IPS-20b (cell line): ENCODE results near the gene ZDHHC21.
"Not testable (repeated sequence)": the region's sequence is repeated elsewhere in the genome, so short reads cannot be mapped to it uniquely, and the experiment has no call there.

Experiments used
- H3K27ac ChIP-seq: one replicate; pipeline ENCODE4 v1.5.1; 2013; ENCODE audit warnings: low read length
- H3K27me3 ChIP-seq: 2 replicates; pipeline ENCODE4 v1.6.1; 2013; ENCODE audit warnings: mild to moderate bottlenecking, low read length, inconsistent platforms; ENCODE audit not compliant: insufficient read depth
- H3K36me3 ChIP-seq: 2 replicates; pipeline ENCODE4 v1.6.1; 2013; ENCODE audit warnings: low read depth, mild to moderate bottlenecking, inconsistent platforms, low read length, moderate library complexity; ENCODE audit not compliant: insufficient read depth
- H3K4me1 ChIP-seq: 2 replicates; pipeline ENCODE4 v1.6.1; 2013; ENCODE audit warnings: mild to moderate bottlenecking, control low read depth, inconsistent platforms, low read length, moderate library complexity; ENCODE audit not compliant: insufficient read depth
- H3K4me3 ChIP-seq: 2 replicates; pipeline ENCODE4 v1.5.1; 2013; ENCODE audit warnings: mild to moderate bottlenecking, low read length, inconsistent platforms
- H3K9ac ChIP-seq: 2 replicates; pipeline ENCODE4 v1.6.1; 2013; ENCODE audit warnings: low read depth, mild to moderate bottlenecking, inconsistent platforms, low read length, moderate library complexity
- H3K9me3 ChIP-seq: 2 replicates; pipeline ENCODE4 v1.6.1; 2013; ENCODE audit warnings: mild to moderate bottlenecking, low read depth, low read length, inconsistent platforms; ENCODE audit not compliant: insufficient read depth

ZDHHC21 gene

GRCh38 chr9:14710804-14711203 is 17.6 kb upstream of the ZDHHC21 start:
- H3K27me3 ChIP-seq, result no peaks in the 10 kb centered on the region
- H3K27ac ChIP-seq, result no peak overlapping the region
- H3K9me3 ChIP-seq, result no peaks in the 10 kb centered on the region; the same call in 1 of the 2 replicates
- no peak overlapping the region for H3K9ac ChIP-seq
- no peak overlapping the region for H3K4me3 ChIP-seq
- H3K36me3 ChIP-seq, result no peaks in the 10 kb centered on the region
- no peaks in the 10 kb centered on the region for H3K4me1 ChIP-seq

GRCh38 chr9:14706530-14707140 is 13.4 kb upstream of the ZDHHC21 start:
- no peaks in the 10 kb centered on the region for H3K27me3 ChIP-seq
- H3K36me3 ChIP-seq, result no peaks in the 10 kb centered on the region
- no peaks in the 10 kb centered on the region; the same call in 1 of the 2 replicates for H3K9me3 ChIP-seq
- H3K9ac ChIP-seq, result no peak overlapping the region
- no peak overlapping the region for H3K27ac ChIP-seq
- no peak overlapping the region for H3K4me3 ChIP-seq
- H3K4me1 ChIP-seq, result no peaks in the 10 kb centered on the region

GRCh38 chr9:14705079-14705478 is 11.8 kb upstream of the ZDHHC21 start:
- Histone ChIP-seq H3K4me3 (no peak overlapping the region), H3K27ac (no peak overlapping the region), H3K9ac (no peak overlapping the region), H3K27me3 (0 out of 2 replicates have a peak, but pooled peaks cover 7% of the 10 kb centered on the region), H3K4me1 (no peaks in the 10 kb centered on the region), H3K36me3 (no peaks in the 10 kb centered on the region), H3K9me3 (no peaks in the 10 kb centered on the region; the same call in 1 of the 2 replicates)

GRCh38 chr9:14704281-14704680 is 11.0 kb upstream of the ZDHHC21 start:
- no peak overlapping the region for H3K9ac ChIP-seq
- H3K9me3 ChIP-seq, result no peaks in the 10 kb centered on the region
- no peaks in the 10 kb centered on the region for H3K4me1 ChIP-seq
- H3K4me3 ChIP-seq, result no peak overlapping the region
- no peak overlapping the region for H3K27ac ChIP-seq
- no peaks in the 10 kb centered on the region for H3K36me3 ChIP-seq
- H3K27me3 ChIP-seq, result 0 out of 2 replicates have a peak, but pooled peaks cover 7% of the 10 kb centered on the region

- Histone ChIP-seq H3K36me3 (no peaks in the 10 kb centered on the region), H3K27ac (no peak overlapping the region), H3K4me3 (no peak overlapping the region), H3K4me1 (no peaks in the 10 kb centered on the region), H3K27me3 (0 out of 2 replicates have a peak, but pooled peaks cover 7% of the 10 kb centered on the region), H3K9me3 (no peaks in the 10 kb centered on the region), H3K9ac (no peak overlapping the region)
Measured at GRCh38 chr9:14702200-14702720, 9.0 kb upstream of the ZDHHC21 start.

- Histone ChIP-seq H3K9ac (peak overlapping the region; percentile 75; the same call in 1 of the 2 replicates), H3K36me3 (peaks cover 24% of the 10 kb centered on the region), H3K4me3 (peak overlapping the region; percentile 84), H3K9me3 (no peaks in the 10 kb centered on the region), H3K4me1 (peaks cover 13% of the 10 kb centered on the region; the same call in 1 of the 2 replicates), H3K27ac (no peak overlapping the region), H3K27me3 (peaks cover 6% of the 10 kb centered on the region)
Measured at GRCh38 chr9:14692470-14693250, 572 bp downstream of the ZDHHC21 start.

GRCh38 chr9:14690948-14691730 is 2.1 kb downstream of the ZDHHC21 start:
- Histone ChIP-seq H3K9ac (no peak overlapping the region), H3K4me1 (peaks cover 13% of the 10 kb centered on the region; the same call in 1 of the 2 replicates), H3K9me3 (no peaks in the 10 kb centered on the region), H3K27me3 (peaks cover 6% of the 10 kb centered on the region), H3K4me3 (0 out of 2 replicates have a peak overlapping the region, but pooled peaks have one; percentile 84), H3K36me3 (peaks cover 38% of the 10 kb centered on the region), H3K27ac (no peak overlapping the region)

GRCh38 chr9:14687042-14687719 is 6.1 kb downstream of the ZDHHC21 start:
- no peak overlapping the region for H3K4me3 ChIP-seq
- H3K9ac ChIP-seq, result no peak overlapping the region
- H3K9me3 ChIP-seq, result no peaks in the 10 kb centered on the region
- H3K4me1 ChIP-seq, result peaks cover 6% of the 10 kb centered on the region; the same call in 1 of the 2 replicates
- no peaks in the 10 kb centered on the region for H3K27me3 ChIP-seq
- H3K27ac ChIP-seq, result no peak overlapping the region
- H3K36me3 ChIP-seq, result peaks cover 39% of the 10 kb centered on the region

GRCh38 chr9:14686168-14686567 is 7.1 kb downstream of the ZDHHC21 start:
- Histone ChIP-seq H3K4me1 (no peaks in the 10 kb centered on the region), H3K9me3 (no peaks in the 10 kb centered on the region), H3K4me3 (no peak overlapping the region), H3K36me3 (peaks cover 39% of the 10 kb centered on the region), H3K9ac (no peak overlapping the region), H3K27ac (no peak overlapping the region), H3K27me3 (no peaks in the 10 kb centered on the region)

GRCh38 chr9:14682616-14683015 is 10.6 kb downstream of the ZDHHC21 start:
- not testable (repeated sequence) for H3K27me3 ChIP-seq, H3K9ac ChIP-seq
- peaks cover 14% of the 10 kb centered on the region; the same call in 1 of the 2 replicates for H3K36me3 ChIP-seq

GRCh38 chr9:14678776-14679175 is 14.5 kb downstream of the ZDHHC21 start:
- Histone ChIP-seq H3K27ac (no peak overlapping the region), H3K4me3 (no peak overlapping the region), H3K4me1 (no peaks in the 10 kb centered on the region), H3K36me3 (no peaks in the 10 kb centered on the region), H3K9me3 (no peaks in the 10 kb centered on the region), H3K9ac (no peak overlapping the region), H3K27me3 (no peaks in the 10 kb centered on the region)

More at GRCh38 chr9:14682616-14683015, 10.6 kb downstream of the ZDHHC21 start:
- not testable (repeated sequence) for H3K4me3 ChIP-seq, H3K27ac ChIP-seq, H3K4me1 ChIP-seq, H3K9me3 ChIP-seq
